Measurements from ENCODE around the gene TMEM255A.

DNA sequence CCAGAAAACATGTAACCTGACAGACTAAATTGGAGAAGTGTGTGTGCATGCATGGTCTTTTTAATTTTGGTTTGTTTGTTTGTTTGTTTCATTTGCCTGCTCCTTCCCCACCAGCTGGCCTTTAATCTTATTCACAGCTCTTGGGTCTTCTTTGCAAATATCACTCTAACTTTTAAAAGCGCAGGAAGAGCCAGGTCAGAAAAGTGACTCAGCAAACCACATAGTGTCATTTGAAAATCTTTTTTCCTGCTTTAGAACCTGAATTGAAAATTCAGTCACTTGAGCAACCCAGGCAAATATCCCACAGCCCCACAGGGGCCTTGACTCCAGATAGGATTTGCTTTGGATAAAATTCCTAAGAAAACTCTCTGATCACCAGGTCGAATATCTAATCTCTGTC, 4.6 kb downstream of the TMEM255A start:
- TF ChIP-seq, protein P1, sequence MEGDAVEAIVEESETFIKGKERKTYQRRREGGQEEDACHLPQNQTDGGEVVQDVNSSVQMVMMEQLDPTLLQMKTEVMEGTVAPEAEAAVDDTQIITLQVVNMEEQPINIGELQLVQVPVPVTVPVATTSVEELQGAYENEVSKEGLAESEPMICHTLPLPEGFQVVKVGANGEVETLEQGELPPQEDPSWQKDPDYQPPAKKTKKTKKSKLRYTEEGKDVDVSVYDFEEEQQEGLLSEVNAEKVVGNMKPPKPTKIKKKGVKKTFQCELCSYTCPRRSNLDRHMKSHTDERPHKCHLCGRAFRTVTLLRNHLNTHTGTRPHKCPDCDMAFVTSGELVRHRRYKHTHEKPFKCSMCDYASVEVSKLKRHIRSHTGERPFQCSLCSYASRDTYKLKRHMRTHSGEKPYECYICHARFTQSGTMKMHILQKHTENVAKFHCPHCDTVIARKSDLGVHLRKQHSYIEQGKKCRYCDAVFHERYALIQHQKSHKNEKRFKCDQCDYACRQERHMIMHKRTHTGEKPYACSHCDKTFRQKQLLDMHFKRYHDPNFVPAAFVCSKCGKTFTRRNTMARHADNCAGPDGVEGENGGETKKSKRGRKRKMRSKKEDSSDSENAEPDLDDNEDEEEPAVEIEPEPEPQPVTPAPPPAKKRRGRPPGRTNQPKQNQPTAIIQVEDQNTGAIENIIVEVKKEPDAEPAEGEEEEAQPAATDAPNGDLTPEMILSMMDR (conservative IDR thresholded peaks at IDR 0.05; ENCODE audit: low read depth in 2 of 2), result no peak
- TF ChIP-seq, protein P2, sequence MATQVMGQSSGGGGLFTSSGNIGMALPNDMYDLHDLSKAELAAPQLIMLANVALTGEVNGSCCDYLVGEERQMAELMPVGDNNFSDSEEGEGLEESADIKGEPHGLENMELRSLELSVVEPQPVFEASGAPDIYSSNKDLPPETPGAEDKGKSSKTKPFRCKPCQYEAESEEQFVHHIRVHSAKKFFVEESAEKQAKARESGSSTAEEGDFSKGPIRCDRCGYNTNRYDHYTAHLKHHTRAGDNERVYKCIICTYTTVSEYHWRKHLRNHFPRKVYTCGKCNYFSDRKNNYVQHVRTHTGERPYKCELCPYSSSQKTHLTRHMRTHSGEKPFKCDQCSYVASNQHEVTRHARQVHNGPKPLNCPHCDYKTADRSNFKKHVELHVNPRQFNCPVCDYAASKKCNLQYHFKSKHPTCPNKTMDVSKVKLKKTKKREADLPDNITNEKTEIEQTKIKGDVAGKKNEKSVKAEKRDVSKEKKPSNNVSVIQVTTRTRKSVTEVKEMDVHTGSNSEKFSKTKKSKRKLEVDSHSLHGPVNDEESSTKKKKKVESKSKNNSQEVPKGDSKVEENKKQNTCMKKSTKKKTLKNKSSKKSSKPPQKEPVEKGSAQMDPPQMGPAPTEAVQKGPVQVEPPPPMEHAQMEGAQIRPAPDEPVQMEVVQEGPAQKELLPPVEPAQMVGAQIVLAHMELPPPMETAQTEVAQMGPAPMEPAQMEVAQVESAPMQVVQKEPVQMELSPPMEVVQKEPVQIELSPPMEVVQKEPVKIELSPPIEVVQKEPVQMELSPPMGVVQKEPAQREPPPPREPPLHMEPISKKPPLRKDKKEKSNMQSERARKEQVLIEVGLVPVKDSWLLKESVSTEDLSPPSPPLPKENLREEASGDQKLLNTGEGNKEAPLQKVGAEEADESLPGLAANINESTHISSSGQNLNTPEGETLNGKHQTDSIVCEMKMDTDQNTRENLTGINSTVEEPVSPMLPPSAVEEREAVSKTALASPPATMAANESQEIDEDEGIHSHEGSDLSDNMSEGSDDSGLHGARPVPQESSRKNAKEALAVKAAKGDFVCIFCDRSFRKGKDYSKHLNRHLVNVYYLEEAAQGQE (IDR thresholded peaks at IDR 0.05; ENCODE audit: unreplicated experiment), result no peak
- TF ChIP-seq POLR2AphosphoS5 (IDR thresholded peaks at IDR 0.05; ENCODE audit: low read depth) (no peak), EZH2 (IDR thresholded peaks at IDR 0.05; ENCODE audit: low read depth, unreplicated experiment) (no peak), EZH2phosphoT487 (IDR thresholded peaks at IDR 0.05; ENCODE audit: unreplicated experiment) (no peak), CREB1 (CRISPR knock-in tag; IDR thresholded peaks at IDR 0.05; ENCODE audit: low read depth) (no peak), JUNB (IDR thresholded peaks at IDR 0.05; ENCODE audit: unreplicated experiment) (no peak)
